HepG2 (cell line): ENCODE measurements around the gene KLF9. TPM values are rescaled to one million over a fixed set of nuclear protein-coding genes. Genes with fewer than 3 reads are reported as not detected.

ENCODE experiments used
- ATM ChIP-seq: fragments of 450-650 bp; IDR thresholded peaks from 2 replicates; pipeline ENCODE4 v1.7.1; 2017; ENCODE audit warnings: mild to moderate bottlenecking, borderline replicate concordance
- CAMTA2 ChIP-seq: sonication (generic); formaldehyde crosslinking; IDR thresholded peaks from 2 replicates; pipeline ENCODE4 v1.4.0; 2020; ENCODE audit warnings: mild to moderate bottlenecking, missing genetic modification reagents, borderline replicate concordance
- FOSL2 ChIP-seq: sonication (generic); formaldehyde crosslinking; IDR thresholded peaks from 2 replicates; pipeline ENCODE4 v1.4.0; 2020; ENCODE audit warnings: missing genetic modification reagents
- GABPA ChIP-seq, 2 experiments: IDR thresholded peaks; 2 replicates each; pipeline ENCODE4 v1.6.1; 2011 to 2016; ENCODE audit warnings: low read depth in 2 of 2, low read length in 1 of 2, missing biosample characterization in 1 of 2, missing genetic modification characterization in 1 of 2
- HNRNPL ChIP-seq: fragments of 200-400 bp; formaldehyde crosslinking; IDR thresholded peaks from 2 replicates; pipeline ENCODE4 v1.6.1; 2017; ENCODE audit warnings: mild to moderate bottlenecking, low read depth, low read length
- HNRNPLL ChIP-seq: fragments of 200-400 bp; formaldehyde crosslinking; IDR thresholded peaks from 2 replicates; pipeline ENCODE4 v1.6.1; 2017; ENCODE audit warnings: mild to moderate bottlenecking, low read depth, low read length; ENCODE audit not compliant: poor library complexity, severe bottlenecking
- KLF6 ChIP-seq: IDR thresholded peaks from 2 replicates; pipeline ENCODE4 v1.8.0; 2016; ENCODE audit warnings: missing biosample characterization, missing genetic modification reagents
- NBN ChIP-seq: fragments of 450-650 bp; conservative IDR thresholded peaks from 2 replicates; pipeline ENCODE4 v1.6.1; 2017
- NFYB ChIP-seq: sonication (generic); formaldehyde crosslinking; IDR thresholded peaks from 2 replicates; pipeline ENCODE4 v1.4.0; 2020; ENCODE audit warnings: missing genetic modification reagents
- RELA ChIP-seq: sonication (generic); formaldehyde crosslinking; IDR thresholded peaks from 2 replicates; pipeline ENCODE4 v1.4.0; 2020; ENCODE audit warnings: missing genetic modification reagents
- SMARCE1 ChIP-seq: fragments of 450-650 bp; IDR thresholded peaks from 2 replicates; pipeline ENCODE4 v1.6.1; 2017; ENCODE audit warnings: borderline replicate concordance
- SNRNP70 ChIP-seq: fragments of 200-400 bp; formaldehyde crosslinking; IDR thresholded peaks from 2 replicates; pipeline ENCODE4 v1.6.1; 2017; ENCODE audit warnings: mild to moderate bottlenecking, low read depth, low read length, moderate library complexity
- SOX5 ChIP-seq: IDR thresholded peaks from 2 replicates; pipeline ENCODE4 v1.6.1; 2016; ENCODE audit warnings: borderline replicate concordance
- TBX2 ChIP-seq: sonication (generic); formaldehyde crosslinking; IDR thresholded peaks from 2 replicates; pipeline ENCODE4 v1.5.0; 2020; ENCODE audit warnings: missing genetic modification reagents, mild to moderate bottlenecking, borderline replicate concordance
- TGIF2 ChIP-seq: IDR thresholded peaks from 2 replicates; pipeline ENCODE4 v1.6.1; 2016; ENCODE audit warnings: control low read depth, missing compliant biosample characterization
- ZNF615 ChIP-seq: sonication (generic); formaldehyde crosslinking; IDR thresholded peaks from 2 replicates; pipeline ENCODE4 v1.5.0; 2020; ENCODE audit warnings: mild to moderate bottlenecking, missing genetic modification reagents, borderline replicate concordance
- ZNF629 ChIP-seq: sonication (generic); formaldehyde crosslinking; conservative IDR thresholded peaks from 2 replicates; pipeline ENCODE4 v1.5.0; 2020; ENCODE audit warnings: missing genetic modification reagents
- ZSCAN25 ChIP-seq: sonication (generic); formaldehyde crosslinking; IDR thresholded peaks from 2 replicates; pipeline ENCODE4 v1.8.0; 2022; ENCODE audit warnings: mild to moderate bottlenecking, missing genetic modification reagents
- polyA plus RNA-seq, 8 experiments: library from polyadenylated mRNA; depleted of rRNA in 3 of 8; stranded (reverse) in 7 of 8; unstranded in 1 of 8; fragments of >200 nt; fragmentation: Illumina TruSeq in 4 of 8; extraction: Trizol in 4 of 8; gene quantifications; 2 replicates each; pipeline versions ENCODE4 v1.2.1 to v1.2.3, GENCODE V29; 2011 to 2016; ENCODE audit warnings: low read depth in 4 of 8, missing spikeins in 1 of 8, mixed read lengths in 1 of 8; ENCODE audit not compliant: insufficient read depth in 1 of 8
- total RNA-seq, 5 experiments: library from RNA; depleted of rRNA; stranded (reverse); fragments of >200 nt; fragmentation: Illumina TruSeq; extraction: Trizol; gene quantifications; 2 replicates each; pipeline ENCODE4 v1.2.3, GENCODE V29; 2016; ENCODE audit warnings: low read depth in 1 of 5
- TF ChIP-seq, protein P1 (sequence below): sonication (generic); formaldehyde crosslinking; IDR thresholded peaks from 2 replicates; pipeline ENCODE4 v1.8.0; 2022; ENCODE audit warnings: missing genetic modification reagents, low read depth, mild to moderate bottlenecking, borderline replicate concordance
- TF ChIP-seq, protein P2 (sequence below): sonication (generic); formaldehyde crosslinking; IDR thresholded peaks from 2 replicates; pipeline ENCODE4 v1.8.1; 2023; ENCODE audit warnings: mild to moderate bottlenecking, missing genetic modification reagents, borderline replicate concordance
- TF ChIP-seq, protein P3 (sequence below): sonication (generic); formaldehyde crosslinking; IDR thresholded peaks from 2 replicates; pipeline ENCODE4 v1.4.0; 2020; ENCODE audit warnings: missing genetic modification reagents
- TF ChIP-seq, protein P4 (sequence below): sonication (generic); formaldehyde crosslinking; IDR thresholded peaks from 2 replicates; pipeline ENCODE4 v1.5.0; 2020; ENCODE audit warnings: missing genetic modification reagents
- TF ChIP-seq, protein P5 (sequence below): sonication (generic); formaldehyde crosslinking; IDR thresholded peaks from 2 replicates; pipeline ENCODE4 v1.9.0; 2022; ENCODE audit warnings: missing genetic modification reagents, mild to moderate bottlenecking, borderline replicate concordance

The KLF9 gene
- total and polyA plus RNA-seq, 2 of the 13 experiments (the other 11 are each of a cell fraction or from before 2014, with no cell fraction given): 5.7 to 7.2 TPM

DNA sequence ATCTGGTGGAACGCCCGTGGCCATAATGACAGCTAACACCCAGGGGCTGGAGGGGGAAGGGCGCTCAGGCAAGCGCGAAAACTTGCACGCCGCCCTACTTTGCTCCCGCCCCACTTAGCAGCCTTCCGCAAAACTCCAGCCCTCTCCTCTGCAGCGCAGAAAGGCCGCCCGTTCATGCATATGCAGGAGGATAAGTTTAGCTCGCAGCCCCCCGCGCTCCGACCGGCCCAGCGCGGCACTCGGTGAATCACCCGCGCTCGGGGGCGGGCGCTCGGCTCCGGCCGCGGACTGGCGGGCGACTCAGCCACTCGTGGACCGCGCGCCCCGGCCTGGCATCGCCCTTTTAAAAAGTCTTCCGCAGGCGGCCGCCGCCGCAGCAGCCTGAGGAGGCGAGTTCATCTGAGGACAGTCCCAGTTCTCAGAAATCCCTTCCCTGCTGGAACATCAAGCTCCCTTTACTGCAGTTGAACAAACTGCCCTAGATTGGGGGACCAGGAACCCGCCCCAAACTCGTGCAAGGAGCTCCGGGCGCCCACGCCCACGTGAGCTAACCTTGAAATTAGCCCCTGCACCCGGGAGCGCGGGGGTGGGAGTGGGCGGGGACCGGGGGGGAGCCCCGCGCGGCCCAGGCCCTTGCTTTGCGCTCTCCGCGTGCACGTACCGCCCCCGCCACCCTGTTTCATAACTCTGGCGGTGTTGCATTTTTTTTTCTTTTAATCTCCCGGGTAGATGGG is 4.5 kb upstream of the KLF9 start (continued):
- TF ChIP-seq GABPA (IDR thresholded peaks at IDR 0.05; ENCODE audit: low read depth, low read length) (no peak), GABPA (CRISPR knock-in tag; IDR thresholded peaks at IDR 0.05; ENCODE audit: low read depth) (0 out of 2 replicates have a peak, but pooled peaks have one; percentile 10), RELA (CRISPR knock-in tag) (no peak), TBX2 (CRISPR knock-in tag) (peak; percentile 48), ZNF629 (CRISPR knock-in tag) (no peak), KLF6 (CRISPR knock-in tag) (no peak; the same call in 1 of the 2 replicates), HNRNPL (no peak), ZNF615 (CRISPR knock-in tag) (no peak), HNRNPLL (peak; percentile 93), TGIF2 (0 out of 2 replicates have a peak, but pooled peaks have one; percentile 32), SMARCE1 (no peak), NBN (no peak), SNRNP70 (no peak), SOX5 (CRISPR knock-in tag) (no peak), NFYB (peak; percentile 63), ZSCAN25 (CRISPR knock-in tag) (peak; percentile 48), CAMTA2 (no peak), FOSL2 (CRISPR knock-in tag) (peak; percentile 65), ATM (no peak)
- TF ChIP-seq, protein P1, sequence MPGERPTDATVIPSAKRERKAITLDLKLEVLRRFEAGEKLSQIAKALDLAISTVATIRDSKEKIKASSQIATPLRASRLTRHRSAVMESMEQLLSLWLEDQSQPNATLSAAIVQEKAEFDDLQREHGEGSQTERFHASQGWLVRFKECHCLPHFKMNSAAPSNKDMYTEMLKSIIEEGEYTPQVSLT (CRISPR knock-in tag): no peak
- TF ChIP-seq, protein P2, sequence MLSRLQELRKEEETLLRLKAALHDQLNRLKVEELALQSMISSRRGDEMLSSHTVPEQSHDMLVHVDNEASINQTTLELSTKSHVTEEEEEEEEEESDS (CRISPR knock-in tag): 0 out of 2 replicates have a peak, but pooled peaks have one; percentile 29
- TF ChIP-seq, protein P3, sequence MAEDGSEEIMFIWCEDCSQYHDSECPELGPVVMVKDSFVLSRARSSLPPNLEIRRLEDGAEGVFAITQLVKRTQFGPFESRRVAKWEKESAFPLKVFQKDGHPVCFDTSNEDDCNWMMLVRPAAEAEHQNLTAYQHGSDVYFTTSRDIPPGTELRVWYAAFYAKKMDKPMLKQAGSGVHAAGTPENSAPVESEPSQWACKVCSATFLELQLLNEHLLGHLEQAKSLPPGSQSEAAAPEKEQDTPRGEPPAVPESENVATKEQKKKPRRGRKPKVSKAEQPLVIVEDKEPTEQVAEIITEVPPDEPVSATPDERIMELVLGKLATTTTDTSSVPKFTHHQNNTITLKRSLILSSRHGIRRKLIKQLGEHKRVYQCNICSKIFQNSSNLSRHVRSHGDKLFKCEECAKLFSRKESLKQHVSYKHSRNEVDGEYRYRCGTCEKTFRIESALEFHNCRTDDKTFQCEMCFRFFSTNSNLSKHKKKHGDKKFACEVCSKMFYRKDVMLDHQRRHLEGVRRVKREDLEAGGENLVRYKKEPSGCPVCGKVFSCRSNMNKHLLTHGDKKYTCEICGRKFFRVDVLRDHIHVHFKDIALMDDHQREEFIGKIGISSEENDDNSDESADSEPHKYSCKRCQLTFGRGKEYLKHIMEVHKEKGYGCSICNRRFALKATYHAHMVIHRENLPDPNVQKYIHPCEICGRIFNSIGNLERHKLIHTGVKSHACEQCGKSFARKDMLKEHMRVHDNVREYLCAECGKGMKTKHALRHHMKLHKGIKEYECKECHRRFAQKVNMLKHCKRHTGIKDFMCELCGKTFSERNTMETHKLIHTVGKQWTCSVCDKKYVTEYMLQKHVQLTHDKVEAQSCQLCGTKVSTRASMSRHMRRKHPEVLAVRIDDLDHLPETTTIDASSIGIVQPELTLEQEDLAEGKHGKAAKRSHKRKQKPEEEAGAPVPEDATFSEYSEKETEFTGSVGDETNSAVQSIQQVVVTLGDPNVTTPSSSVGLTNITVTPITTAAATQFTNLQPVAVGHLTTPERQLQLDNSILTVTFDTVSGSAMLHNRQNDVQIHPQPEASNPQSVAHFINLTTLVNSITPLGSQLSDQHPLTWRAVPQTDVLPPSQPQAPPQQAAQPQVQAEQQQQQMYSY (CRISPR knock-in tag): no peak
- TF ChIP-seq, protein P4, sequence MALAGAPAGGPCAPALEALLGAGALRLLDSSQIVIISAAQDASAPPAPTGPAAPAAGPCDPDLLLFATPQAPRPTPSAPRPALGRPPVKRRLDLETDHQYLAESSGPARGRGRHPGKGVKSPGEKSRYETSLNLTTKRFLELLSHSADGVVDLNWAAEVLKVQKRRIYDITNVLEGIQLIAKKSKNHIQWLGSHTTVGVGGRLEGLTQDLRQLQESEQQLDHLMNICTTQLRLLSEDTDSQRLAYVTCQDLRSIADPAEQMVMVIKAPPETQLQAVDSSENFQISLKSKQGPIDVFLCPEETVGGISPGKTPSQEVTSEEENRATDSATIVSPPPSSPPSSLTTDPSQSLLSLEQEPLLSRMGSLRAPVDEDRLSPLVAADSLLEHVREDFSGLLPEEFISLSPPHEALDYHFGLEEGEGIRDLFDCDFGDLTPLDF (CRISPR knock-in tag): peak; percentile 25; the same call in 1 of the 2 replicates
- TF ChIP-seq, protein P5, sequence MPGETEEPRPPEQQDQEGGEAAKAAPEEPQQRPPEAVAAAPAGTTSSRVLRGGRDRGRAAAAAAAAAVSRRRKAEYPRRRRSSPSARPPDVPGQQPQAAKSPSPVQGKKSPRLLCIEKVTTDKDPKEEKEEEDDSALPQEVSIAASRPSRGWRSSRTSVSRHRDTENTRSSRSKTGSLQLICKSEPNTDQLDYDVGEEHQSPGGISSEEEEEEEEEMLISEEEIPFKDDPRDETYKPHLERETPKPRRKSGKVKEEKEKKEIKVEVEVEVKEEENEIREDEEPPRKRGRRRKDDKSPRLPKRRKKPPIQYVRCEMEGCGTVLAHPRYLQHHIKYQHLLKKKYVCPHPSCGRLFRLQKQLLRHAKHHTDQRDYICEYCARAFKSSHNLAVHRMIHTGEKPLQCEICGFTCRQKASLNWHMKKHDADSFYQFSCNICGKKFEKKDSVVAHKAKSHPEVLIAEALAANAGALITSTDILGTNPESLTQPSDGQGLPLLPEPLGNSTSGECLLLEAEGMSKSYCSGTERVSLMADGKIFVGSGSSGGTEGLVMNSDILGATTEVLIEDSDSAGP: peak; percentile 54; the same call in 1 of the 2 replicates
